Measurements from ENCODE around the gene OSBPL7.
A peak's percentile ranks its signal among the peaks of the same experiment; 100 is the strongest.

The OSBPL7 gene

DNA sequence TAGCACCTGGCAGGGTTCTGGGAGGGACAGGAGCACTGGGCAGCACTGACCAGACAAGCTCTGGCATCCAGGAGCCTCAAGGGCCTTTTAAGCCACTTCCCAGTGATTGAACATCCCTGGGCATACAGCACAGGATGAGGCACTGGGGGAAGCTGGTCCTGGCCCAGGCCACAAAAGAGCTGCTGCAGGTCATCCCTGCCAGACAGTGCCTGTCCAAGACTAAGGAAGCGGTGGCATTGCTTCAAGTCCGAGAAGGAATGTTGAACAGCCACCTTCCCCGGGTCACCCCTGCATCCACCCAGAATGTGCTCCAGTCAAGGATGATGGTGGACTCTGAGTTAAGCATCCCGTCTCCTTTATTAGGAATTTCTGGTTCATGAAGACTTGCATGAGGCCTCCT, 1.2 kb upstream of the OSBPL7 start:
- DNase-seq = no peak

DNA sequence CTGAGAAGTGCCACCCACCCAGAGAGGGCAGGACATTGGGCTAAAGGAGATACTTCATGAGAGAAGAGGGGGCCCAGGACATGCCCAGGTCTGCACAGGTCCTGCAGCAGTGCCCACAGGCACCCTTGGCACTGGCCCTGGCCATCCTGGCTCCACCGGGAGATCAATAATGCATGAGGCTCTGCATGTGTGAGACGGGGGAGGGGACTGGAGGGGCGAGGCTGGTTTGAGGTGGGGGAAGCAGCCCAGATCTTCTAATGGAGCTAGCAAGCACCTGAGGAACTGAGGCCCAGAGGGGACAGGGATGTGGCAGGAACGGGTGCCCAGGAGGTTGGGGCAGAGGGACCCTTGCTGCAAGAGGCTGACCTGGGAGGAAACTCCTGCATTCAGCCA, 567 bp downstream of the OSBPL7 start:
- peak; percentile 8 for DNase-seq

DNA sequence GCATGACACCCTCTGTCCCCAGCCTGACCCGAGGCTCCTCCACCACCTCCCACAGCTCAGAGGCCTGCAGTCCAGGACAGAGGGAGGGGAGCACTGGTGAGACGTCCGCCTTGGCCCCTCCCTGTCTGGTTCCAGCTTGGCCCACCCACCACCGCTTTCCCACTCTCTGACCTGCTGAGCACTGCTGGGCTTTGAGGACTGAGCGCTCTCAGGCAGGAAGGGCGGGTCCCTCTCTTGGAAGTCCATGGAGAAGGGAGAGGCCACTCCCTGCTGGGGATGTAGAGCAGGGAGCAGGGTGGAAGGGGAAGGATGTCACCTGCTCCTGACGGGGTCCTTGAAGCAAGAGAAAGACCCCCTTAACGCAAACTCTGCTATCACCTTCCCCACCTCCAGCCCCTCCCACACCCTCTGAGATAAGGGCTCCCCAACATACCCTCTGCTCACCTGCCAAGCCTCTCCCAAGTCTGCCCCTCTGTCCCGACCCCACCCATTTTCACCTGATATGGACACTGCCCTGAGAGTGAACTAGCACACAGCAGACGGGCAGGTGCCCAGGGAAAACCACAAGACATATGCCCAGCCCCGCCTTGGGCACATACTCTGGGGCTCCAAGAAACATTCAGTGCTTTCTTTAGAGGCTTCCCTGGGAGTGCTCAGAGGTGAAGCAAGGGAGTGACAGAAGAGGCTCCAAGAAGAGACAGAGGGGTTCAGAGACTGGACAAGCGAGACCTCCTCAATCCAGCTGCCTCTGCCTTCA, 1.4 kb downstream of the OSBPL7 start:
- DNase-seq = no peak

DNA sequence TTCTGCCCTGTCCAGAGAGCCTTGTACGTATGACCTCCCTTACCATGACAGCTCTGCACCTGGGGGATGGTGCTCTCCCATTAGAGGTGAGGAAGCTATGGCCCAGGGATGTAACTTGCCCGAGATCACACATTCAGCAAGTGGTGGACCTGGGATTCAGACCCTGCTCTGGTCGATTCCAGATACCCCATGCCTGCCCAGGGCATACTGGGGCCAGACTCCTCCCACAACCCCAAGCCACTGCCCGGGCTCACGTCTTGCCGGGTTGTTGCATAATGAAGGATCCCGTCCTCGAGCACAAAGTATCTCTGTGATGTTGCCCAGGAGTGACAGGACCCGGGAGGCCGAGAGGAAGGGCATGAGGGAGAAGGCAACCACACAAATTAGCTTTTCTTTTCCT, 2.1 kb downstream of the OSBPL7 start:
- DNase-seq = no peak

DNA sequence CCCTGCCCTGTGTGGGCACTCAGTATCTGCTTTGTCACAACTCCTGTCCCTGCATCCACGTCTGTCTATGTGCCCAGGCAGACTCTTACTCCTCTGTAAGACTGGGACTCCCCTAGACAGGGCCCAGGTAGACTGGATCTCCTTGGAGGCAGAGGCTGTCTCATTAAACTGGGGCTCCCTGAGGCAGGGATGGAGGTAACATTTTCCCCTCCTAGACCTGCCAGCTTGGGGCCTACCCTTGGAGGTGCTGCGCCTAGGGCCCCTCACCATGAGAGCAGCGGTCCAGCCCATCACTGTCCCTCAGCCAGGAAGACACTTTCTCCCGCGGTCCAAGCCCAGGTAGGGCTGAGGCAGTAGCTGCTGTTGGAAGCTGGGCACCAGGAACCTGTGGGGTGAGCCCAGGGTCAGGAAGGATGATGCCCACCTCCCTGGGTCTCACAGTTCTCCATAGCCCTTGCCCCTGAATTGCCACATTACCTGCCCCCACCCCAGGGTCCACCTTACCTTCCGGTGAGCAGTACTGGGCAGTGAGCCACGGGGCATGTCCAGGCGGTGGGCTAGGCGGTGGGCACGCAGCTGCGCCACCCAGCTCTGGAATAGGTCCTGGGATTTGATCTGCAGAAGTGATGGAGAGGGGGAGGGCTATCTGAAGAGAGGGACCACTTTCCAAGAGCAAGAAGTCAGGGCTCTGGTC, 3.4 kb downstream of the OSBPL7 start:
- DNase-seq = no peak

DNA sequence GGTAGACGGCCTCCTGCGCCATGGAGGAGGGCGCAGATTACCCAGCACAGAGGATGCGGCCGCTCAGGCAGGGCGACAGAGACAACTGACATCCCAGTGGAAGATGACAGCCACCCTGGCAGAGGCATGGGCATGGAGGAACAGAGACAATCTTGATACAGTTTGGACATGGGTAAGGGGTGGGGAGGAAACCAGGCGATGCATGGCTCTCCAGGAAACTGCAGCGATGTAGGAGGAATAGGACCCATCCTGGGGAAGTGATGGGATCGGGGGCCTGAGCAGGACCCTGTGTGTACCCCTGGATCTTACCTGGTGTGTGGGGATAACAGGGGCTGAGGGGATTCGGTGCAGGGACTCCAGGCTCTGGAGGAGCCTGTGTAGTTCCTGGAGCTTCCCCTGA, 4.6 kb downstream of the OSBPL7 start:
- DNase-seq = no peak

DNA sequence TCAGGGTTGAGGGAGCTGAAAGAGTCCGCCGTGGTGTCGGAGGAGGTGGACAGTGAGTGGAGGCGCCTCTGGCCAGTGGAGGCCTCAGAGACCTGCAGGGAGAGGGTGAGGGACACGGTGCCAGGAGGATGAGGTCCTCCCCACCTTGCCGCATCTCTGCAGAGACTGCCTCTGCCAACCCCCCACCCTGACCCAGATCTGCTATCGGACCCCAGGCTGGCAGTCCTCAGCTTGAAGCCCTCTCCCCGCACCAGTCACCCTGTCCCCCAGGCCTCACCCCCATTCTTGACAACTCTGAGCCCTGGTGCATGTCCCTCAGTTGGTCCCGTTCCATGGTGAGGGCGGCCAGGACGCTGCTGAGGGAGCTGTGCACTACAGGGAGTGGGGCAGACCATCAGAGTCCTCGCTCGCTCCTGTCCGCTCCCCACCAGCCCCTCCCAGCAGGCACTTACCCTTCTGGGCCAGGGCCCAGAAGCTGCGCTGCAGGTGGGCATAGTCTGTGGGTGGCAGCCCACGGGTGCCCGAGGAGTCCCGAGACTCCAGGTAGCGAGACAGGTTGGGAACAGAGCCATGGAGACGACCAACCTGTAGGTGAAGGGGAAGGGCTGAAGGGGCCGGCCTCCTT, 5.4 kb downstream of the OSBPL7 start:
- DNase-seq = no peak

DNA sequence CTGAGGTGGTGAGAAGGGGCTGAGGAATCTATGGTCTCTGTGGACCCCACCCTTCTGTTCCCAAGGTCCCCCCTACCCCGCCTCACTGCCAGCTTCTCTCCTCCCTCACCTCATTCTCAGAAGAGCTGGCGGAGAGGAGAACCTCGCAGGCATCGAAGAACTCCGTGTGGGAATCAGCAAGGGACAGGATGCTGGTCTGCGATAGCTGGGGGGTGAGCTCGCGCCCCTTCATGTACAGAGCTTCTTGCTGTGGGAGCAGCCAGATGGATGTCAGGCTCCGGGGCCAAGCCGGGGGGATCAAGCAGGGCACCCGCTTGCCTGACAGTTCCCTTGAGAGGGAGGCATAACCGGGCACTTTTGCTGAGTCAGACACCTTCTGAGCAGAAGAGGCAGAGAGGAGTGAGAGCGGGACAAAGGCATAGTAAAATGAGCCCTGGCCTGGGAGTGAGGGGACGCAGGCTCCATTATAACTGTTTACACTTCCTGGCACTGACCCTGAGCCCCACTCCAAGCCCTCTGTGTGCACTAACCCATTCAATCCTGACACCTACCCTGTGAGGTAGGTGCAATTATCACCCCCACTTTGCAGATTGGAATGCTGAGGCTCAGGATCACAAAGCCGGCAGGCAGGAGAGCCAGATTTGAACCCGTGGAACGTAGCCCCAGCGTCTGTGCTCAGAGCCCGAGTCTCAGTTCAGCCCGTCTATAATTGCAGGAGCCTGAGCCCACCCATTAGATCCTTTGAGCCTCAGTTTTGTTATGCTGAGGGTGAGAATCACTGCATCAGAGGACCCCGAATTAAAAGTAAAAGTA, 6.3 kb downstream of the OSBPL7 start:
- no peak for DNase-seq

DNA sequence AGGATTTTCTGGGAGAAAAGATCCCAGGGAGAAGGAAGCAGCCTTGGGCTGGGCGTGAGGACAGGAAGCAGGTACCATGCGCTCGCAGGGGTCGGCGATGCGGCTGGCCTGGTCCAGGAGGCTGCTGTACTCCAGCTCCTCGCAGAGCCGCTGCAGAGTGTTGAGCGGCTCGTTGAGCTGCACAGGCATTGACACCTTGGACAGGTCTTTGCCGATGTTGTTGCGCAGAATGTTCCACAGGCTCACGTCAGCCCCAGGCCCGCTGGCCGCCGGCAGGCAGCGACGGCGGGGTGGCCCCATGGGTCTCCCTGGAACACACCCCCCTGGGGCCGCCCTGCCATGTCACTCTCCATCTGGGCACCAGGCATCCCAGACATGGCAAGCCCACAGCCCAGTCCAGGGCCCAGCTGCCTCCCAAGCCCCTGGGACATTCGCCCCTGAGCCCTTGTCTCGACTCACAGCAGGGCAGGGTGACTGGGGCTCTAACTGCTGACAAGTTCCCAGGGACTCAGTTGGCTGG, 8.0 kb downstream of the OSBPL7 start:
- DNase-seq = no peak

DNA sequence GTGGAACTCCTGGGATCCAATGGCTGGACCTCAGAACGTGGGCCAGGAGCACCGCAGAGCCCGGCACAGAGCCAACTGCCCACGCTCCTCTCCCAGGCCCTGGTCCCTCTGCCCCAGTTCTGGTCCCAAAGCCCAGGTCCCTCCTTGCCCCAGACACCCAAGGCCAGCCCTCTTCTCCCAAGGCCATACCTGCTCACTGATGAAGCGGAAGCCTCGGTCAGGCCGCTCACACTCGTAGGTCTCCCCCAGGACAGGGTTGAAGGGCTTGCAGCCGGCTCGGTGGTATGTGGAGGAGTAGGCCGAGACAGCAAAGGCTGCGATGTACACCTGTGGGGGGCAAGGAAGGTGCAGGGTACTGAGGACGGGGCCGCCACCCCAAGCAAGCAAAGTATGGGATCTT, 8.5 kb downstream of the OSBPL7 start:
- no peak for DNase-seq

DNA sequence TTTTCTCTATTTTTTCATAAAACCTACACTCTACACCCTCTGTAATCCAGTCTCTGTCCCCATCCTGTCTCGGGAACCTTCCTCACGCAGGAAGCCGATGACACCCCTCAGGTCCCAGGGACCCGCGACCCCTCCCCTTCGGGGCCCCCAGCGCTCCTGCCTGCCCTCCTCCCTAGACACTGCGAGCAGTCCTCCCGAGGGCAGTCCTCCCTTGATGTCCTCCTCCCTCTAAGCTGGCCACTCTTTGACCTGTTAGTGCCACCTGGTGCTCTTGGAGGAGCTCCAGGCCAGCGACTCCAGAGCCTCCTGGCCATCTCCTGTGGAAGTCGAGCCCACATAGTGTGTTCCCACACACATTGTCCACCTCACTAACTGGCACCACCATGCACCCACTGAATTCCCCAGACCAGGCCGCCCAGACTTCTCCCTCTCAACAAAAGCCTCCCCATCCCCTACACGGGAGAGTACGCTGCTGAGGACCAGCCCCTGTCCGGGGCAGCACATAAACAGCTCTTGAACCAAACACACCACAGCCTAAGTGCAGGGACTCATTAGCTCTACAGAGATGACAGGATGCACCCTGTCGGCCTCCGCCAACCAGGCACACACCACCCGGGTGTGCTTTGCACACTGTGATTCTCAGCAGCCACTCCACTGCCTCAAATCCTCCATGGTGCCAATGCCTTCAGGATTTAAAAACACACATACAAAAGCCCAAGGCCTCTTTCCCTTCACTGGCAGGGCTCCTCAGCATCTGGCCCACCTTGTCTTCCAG, 9.3 kb downstream of the OSBPL7 start:
- DNase-seq = no peak

DNA sequence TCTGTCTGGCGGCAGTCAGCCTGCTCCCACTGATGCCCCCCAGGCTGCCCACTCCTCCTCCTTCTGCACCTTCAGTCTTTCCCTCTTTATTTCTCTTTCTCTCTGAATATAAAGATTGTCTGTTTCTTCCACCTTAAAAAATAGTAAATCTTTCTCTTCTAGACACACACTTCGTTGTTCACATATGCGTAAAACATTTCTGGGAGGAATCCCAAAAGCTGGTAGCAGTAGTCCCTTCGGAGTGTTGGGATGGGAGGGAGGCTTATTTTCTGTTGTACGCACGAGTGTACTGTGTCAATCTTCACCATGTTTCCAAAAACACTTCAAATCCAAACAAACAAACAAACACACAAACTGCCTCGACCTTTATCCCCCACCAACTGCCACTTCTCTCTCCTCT, 9.9 kb downstream of the OSBPL7 start:
- no peak for DNase-seq

DNA sequence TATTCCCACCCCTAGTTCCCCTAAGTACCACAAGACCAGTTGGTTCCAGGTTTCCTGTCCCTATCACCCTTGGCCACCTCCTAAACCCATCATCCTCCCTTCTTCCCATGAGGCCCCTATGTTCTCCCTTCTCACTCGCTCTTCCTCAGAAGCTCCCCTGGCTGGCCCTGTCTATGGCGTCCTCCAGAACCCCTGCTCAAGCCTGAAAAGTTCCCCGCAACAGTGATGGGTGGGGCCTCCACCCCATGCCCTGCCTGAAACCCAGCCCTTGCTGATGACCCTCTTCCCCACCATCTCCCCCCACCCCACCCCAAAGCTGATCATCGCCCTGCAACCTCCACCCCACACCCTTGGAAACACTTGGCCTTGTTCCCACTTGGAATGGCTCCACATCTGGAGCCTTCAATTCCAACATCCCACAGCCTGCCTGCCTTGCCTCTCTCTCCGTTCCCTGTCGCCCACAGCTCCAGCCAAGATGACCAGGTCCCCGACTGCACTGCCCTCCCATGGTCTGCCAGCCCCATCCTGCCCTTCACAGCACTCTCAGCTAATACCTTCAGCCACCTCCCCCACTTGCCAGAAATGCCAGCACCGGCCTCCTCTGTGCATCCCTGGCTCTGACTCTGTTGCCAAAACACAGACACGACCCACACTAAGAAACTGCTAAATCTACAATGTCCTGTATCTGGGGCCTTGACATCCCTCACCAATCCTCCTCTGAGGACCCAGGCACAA, 10.5 kb downstream of the OSBPL7 start:
- DNase-seq = no peak

DNA sequence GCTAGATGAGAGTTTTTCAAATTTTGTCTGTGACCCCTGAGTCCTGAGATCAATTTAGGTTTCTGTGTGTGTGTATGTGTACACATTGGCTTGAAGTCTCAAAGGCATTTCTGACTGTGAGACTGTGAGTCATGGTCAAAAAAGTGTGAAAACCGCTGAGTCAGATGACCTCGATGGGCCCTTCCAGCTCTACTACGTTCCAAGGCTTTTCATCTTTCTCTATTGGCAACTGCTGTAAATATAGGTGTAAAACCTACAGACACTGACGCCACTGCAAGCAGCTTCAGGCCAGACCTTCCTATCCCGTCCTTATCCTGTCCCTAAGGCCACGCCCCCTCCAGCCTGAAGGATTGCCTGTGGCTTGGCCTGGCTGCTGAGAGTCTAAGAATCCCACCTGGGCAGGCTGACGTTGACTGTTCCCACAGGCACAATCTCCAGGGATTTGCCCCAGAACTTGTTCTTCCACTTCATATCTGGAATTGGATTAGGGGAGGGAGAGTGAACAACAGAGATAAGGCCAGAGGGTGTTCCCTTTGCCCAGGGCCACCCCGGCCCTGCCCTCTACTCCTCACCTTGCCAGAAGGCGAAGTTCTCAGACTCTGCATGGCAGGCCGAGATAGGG, 11.3 kb downstream of the OSBPL7 start:
- no peak for DNase-seq

DNA sequence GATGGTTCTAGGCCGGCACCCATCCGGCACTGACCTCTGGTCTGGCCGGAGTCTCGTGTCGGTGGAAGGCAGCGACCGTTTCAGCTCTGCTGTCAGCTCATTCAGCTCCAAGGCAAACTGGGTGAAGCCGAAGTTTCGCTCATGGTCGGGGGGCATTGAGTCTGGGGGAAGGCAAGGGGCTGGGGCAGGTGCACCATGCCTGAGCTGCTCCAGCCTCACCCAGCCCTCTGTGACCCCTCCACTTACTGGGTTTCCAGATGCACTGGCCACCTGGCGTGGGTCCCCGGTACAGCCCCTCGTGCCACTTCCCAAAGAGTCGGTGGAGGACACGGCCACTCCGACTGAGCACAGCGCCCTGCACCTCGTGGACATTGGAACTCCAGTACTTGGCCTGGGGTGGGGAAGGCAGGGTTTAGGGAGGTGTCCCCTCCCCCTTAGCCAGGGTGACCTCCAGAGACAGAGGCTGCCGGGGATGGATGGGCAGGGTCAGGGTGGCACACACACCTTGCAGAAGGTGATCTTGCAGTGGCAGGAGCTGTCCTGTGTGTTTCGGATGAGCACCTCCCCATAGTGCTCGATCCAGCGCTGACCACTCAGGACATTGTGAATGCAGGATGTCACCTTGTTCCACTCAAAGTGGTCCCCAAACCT, 12.6 kb downstream of the OSBPL7 start:
- DNase-seq = no peak

DNA sequence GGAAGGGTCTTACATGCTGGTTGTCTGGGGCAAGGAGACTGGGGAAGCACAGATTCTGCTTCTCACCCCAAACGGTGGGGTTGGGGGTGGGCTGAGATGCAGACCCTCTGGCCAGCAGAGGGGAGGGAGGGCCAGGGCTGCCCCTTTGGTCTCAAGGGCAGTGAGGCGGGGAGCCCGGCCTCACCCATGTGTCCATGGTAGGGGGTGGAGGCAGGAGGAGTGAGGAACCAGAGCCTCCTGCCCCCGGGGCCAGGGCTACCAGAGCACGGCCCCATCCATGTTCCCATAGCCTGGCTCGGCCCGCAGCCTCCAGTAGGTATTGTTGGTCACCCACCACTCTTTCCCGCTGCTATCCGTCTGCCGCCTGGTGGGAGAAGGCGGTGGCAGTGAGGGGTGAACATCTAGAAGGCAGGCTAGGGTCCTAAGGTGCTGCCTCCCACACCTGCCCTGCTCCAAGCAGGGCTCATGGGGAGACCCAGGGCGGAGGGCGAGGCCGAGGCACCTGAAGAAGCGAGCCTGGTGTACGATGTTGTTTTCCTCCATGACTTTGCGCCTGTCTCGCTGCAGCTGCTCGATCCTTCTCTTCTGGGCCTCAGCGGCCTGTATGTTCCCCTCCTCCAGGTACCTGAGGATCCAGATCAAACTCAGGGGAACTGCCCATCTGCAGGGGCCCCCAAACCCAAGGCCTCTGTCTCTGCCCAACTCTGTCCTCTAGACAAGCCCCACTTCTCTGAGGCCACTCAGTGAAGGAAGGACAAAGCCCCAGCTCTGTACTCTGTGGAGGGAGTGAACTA, 13.4 kb downstream of the OSBPL7 start:
- no peak for DNase-seq

DNA sequence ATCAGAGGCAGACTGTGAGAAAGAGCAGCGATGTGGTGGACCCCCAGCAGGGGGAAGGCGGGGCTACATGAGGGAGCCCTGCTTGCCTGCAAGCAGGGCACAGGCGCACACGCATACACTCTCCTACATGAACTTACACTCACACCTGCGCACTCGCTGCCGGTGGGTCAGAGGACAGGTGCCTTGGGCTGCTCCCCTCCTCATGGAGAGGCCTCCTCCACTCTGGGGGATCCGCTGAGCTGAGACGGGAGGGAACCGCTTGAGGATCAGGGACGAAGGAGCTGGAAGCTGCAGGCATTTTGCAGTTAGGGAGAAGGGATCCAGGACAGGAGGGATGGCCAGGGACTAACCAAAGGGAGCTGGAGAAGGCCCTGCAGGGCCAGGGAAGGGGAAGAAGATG, 14.2 kb downstream of the OSBPL7 start:
- no peak for DNase-seq

DNA sequence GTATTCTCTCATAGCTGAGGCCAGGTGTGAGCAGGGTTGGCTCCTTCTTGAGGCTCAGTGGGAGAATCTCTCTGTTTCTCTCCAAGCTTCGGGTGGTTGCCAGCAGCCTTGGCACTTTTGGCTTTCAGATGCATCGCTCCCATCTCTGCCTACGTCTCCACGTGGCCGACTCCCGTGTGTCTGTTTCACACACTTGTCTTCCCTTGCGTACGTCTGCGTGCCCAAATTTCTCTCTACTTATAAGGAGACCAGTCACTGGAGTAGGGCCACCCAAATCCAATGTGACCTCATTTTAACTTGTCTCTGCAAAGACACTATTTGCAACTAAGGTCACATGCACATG, 14.7 kb downstream of the OSBPL7 start:
- DNase-seq = no peak

DNA sequence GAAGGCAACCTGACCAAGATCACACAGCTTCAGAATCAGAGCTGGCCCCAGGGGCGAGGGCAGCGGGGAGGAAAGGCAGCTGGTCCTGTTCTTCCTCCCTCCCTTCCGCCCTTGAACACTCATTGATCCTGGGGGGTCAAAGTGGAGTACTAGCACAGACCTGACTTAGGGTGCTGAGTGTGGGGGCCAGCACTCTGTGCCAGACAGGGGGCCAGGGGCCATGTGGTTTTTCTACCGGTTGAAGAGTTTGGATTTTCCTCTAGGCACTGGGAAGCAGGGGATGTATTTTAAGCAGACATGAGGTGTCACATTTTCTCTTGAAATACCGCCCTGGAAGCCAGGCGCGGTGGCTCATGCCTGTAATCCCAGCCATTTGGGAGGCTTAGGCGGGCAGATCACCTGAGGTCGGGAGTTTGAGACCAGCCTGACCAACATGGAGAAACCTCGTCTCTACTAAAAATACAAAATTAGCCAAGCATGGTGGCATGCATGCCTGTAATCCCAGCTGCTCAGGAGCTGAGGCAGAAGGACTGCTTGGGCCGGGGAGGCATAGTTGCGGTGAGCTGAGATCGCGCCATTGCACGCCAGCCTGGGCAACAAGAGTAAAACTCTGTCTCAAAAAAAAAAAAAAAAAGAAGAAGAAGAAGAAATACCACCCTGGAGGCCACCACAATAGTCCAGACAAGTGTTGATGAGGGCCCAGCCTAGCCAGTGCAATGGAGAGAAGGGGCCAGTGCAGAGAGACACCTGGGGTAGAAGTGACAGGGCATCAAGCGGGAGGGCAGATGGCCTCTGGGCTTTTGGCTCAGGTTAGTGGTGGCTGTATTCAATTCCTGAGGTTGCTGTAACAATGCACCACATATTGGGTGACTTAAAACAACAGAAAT, 15.3 kb downstream of the OSBPL7 start:
- no peak for DNase-seq

All from NCI-H146 (cell line).